Measurements from ENCODE around the gene HACL1. TPM values are rescaled to one million over a fixed set of nuclear protein-coding genes. Genes with fewer than 3 reads are reported as not detected.

Gene HACL1
- total RNA-seq, 1 experiment from 2014 or later: 44.9 TPM

- TF ChIP-seq CTCF (IDR thresholded peaks at IDR 0.05): no peak
- no peak for TF ChIP-seq FOXP1 (CRISPR knock-in tag; IDR thresholded peaks at IDR 0.05; ENCODE audit: borderline replicate concordance)
- TF ChIP-seq SMAD3 (CRISPR knock-in tag; IDR thresholded peaks at IDR 0.05; ENCODE audit: borderline replicate concordance): no peak
- no peak for TF ChIP-seq ZBTB43 (CRISPR knock-in tag; IDR thresholded peaks at IDR 0.05)
- no peak for TF ChIP-seq FOXJ3 (CRISPR knock-in tag; IDR thresholded peaks at IDR 0.05; ENCODE audit: borderline replicate concordance)
- TF ChIP-seq CBFB (CRISPR knock-in tag; IDR thresholded peaks at IDR 0.05; ENCODE audit: low read depth): no peak
- no peak for TF ChIP-seq ATF3 (CRISPR knock-in tag; conservative IDR thresholded peaks at IDR 0.05)
- TF ChIP-seq ZNF219 (CRISPR knock-in tag; IDR thresholded peaks at IDR 0.05; ENCODE audit: borderline replicate concordance): no peak
- TF ChIP-seq IRF1 (CRISPR knock-in tag; IDR thresholded peaks at IDR 0.05): no peak
- TF ChIP-seq ZNF512 (CRISPR knock-in tag; IDR thresholded peaks at IDR 0.05; ENCODE audit: borderline replicate concordance): no peak
- no peak for TF ChIP-seq RELA (CRISPR knock-in tag; IDR thresholded peaks at IDR 0.05; ENCODE audit: borderline replicate concordance)
- TF ChIP-seq CDX4 (CRISPR knock-in tag; IDR thresholded peaks at IDR 0.05; ENCODE audit: borderline replicate concordance): no peak
- ATAC-seq: no peak
- DNase-seq (ENCODE audit: low spot score): no peak
- H3K9me3 Mint-ChIP-seq: no peaks in the 10 kb centered on the region
- CTCF ChIA-PET: interaction anchor here (0.7 to 1.6 kb wide), 3 partner anchors 13 to 37 kb away, joined by 3 to 5 read pairs (median 4); no protein-coding TSS in a partner anchor
- POLR2A ChIA-PET: no interaction called here
- no peak overlapping the region for H3K27ac Mint-ChIP-seq
- no peaks in the 10 kb centered on the region for H3K36me3 Mint-ChIP-seq
- no peaks in the 10 kb centered on the region for H3K4me1 Mint-ChIP-seq
- no peaks in the 10 kb centered on the region for H3K27me3 Mint-ChIP-seq (ENCODE audit: low read depth)
- H3K4me3 Mint-ChIP-seq: no peak overlapping the region
These were observed 87.3 kb downstream of the HACL1 start for GRCh38 chr3:15513810-15514662.

- CTCF ChIA-PET: no interaction called here
- DNase-seq (ENCODE audit: low spot score): no peak
- TF ChIP-seq TCF7 (CRISPR knock-in tag; IDR thresholded peaks at IDR 0.05; ENCODE audit: low read depth): no peak
- TF ChIP-seq GRHL2 (CRISPR knock-in tag; IDR thresholded peaks at IDR 0.05; ENCODE audit: insufficient replicate concordance, severe bottlenecking): no peak
- no peak for TF ChIP-seq ZNF671 (CRISPR knock-in tag; IDR thresholded peaks at IDR 0.05)
- TF ChIP-seq PREB (CRISPR knock-in tag; IDR thresholded peaks at IDR 0.05; ENCODE audit: borderline replicate concordance): no peak
- TF ChIP-seq NR2C2 (CRISPR knock-in tag; IDR thresholded peaks at IDR 0.05): no peak
- no peak for TF ChIP-seq ATF1 (CRISPR knock-in tag; IDR thresholded peaks at IDR 0.05)
- no peak for TF ChIP-seq ZNF121 (CRISPR knock-in tag; IDR thresholded peaks at IDR 0.05)
- no peak for TF ChIP-seq CREB1 (CRISPR knock-in tag; IDR thresholded peaks at IDR 0.05)
- TF ChIP-seq ERG (CRISPR knock-in tag; IDR thresholded peaks at IDR 0.05): no peak
- TF ChIP-seq ZNF425 (CRISPR knock-in tag; conservative IDR thresholded peaks at IDR 0.05): no peak
- TF ChIP-seq TP53 (CRISPR knock-in tag; IDR thresholded peaks at IDR 0.05): no peak
These were observed 88.3 kb downstream of the HACL1 start for GRCh38 chr3:15513116-15513515.

More at GRCh38 chr3:15513116-15513515, 88.3 kb downstream of the HACL1 start:
- Mint-ChIP-seq H3K4me1 (no peaks in the 10 kb centered on the region), H3K4me3 (no peak overlapping the region), H3K27ac (no peak overlapping the region), H3K36me3 (no peaks in the 10 kb centered on the region), H3K27me3 (ENCODE audit: low read depth) (no peaks in the 10 kb centered on the region), H3K9me3 (no peaks in the 10 kb centered on the region)
- POLR2A ChIA-PET: no interaction called here
- no peak for ATAC-seq

All from WTC11 (cell line).